PC-9 (cell line): ENCODE data around the gene CAMTA1.

Source experiments
- EZH2 ChIP-seq: fragments of 200-600 bp; sonication (generic); IDR thresholded peaks from 2 replicates; pipeline ENCODE4 v1.8.0; 2017; ENCODE audit warnings: antibody characterized with exemption, low read depth
- TF ChIP-seq, protein P1 (sequence below): fragments of 200-600 bp; sonication (generic); conservative IDR thresholded peaks from 2 replicates; pipeline ENCODE4 v1.6.1; 2017; ENCODE audit warnings: mixed run types, antibody characterized with exemption, mild to moderate bottlenecking, moderate library complexity

DNA sequence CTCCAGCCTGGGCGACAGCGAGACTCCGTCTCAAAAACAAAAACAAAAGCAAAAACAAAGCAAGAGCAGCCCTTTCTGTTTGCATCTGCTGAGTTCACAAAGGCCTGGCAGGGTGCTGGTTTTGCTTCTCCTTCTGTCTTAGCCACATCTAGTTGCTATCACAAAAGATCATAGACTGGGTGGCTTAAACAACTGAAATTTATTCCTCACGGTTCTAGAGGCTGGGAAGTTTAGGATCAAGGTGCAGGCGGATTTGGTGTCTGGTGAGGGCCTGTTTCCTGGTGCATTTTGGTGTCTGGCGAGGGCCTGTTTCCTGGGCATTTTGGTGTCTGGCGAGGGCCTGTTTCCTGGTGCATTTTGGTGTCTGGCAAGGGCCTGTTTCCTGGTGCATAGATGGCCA is 471.3 kb downstream of the CAMTA1 start:
- TF ChIP-seq, protein P1, sequence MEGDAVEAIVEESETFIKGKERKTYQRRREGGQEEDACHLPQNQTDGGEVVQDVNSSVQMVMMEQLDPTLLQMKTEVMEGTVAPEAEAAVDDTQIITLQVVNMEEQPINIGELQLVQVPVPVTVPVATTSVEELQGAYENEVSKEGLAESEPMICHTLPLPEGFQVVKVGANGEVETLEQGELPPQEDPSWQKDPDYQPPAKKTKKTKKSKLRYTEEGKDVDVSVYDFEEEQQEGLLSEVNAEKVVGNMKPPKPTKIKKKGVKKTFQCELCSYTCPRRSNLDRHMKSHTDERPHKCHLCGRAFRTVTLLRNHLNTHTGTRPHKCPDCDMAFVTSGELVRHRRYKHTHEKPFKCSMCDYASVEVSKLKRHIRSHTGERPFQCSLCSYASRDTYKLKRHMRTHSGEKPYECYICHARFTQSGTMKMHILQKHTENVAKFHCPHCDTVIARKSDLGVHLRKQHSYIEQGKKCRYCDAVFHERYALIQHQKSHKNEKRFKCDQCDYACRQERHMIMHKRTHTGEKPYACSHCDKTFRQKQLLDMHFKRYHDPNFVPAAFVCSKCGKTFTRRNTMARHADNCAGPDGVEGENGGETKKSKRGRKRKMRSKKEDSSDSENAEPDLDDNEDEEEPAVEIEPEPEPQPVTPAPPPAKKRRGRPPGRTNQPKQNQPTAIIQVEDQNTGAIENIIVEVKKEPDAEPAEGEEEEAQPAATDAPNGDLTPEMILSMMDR = no peak
- no peak for TF ChIP-seq EZH2
